Endothelial cell of umbilical vein (primary cell): Measurements from ENCODE around the gene RD3L.

ENCODE experiments used
- CTCF ChIP-seq, 2 donors: IDR thresholded peaks; 1 replicate in 1 of 2; 2 replicates in 1 of 2; pipeline ENCODE4 v1.5.1; 2011; ENCODE audit warnings: low read length in 2 of 2, mild to moderate bottlenecking in 2 of 2, moderate library complexity in 2 of 2, control low read depth in 1 of 2, inconsistent platforms in 1 of 2, low read depth in 1 of 2; ENCODE audit not compliant: insufficient read depth in 1 of 2; ENCODE audit errors: extremely low read depth in 1 of 2
- EZH2 ChIP-seq: IDR thresholded peaks from 2 replicates; pipeline ENCODE4 v1.6.1; 2012; ENCODE audit warnings: borderline replicate concordance, low read depth, mild to moderate bottlenecking, moderate library complexity, low read length, inconsistent platforms; ENCODE audit not compliant: severe bottlenecking
- GATA2 ChIP-seq: IDR thresholded peaks from 2 replicates; pipeline ENCODE4 v1.7.0; 2011; ENCODE audit warnings: low read depth, mild to moderate bottlenecking, moderate library complexity, mixed read lengths, low read length; ENCODE audit not compliant: insufficient read length, insufficient read depth
- JUN ChIP-seq: IDR thresholded peaks from 2 replicates; pipeline ENCODE4 v1.6.1; 2011; ENCODE audit warnings: borderline replicate concordance, low read depth; ENCODE audit not compliant: insufficient read length, insufficient read depth
- MAX ChIP-seq: IDR thresholded peaks from 2 replicates; pipeline ENCODE4 v1.6.1; 2011; ENCODE audit not compliant: insufficient read depth, insufficient read length
- MYC ChIP-seq: IDR thresholded peaks from one replicate; pipeline ENCODE4 v1.6.1; 2011; ENCODE audit warnings: mild to moderate bottlenecking, low read depth, low read length
- POLR2A ChIP-seq: IDR thresholded peaks from 2 replicates; pipeline ENCODE4 v1.6.1; 2012; ENCODE audit warnings: low read depth, mild to moderate bottlenecking, control low read depth, low read length
- POLR2AphosphoS5 ChIP-seq: IDR thresholded peaks from 2 replicates; pipeline ENCODE4 v1.6.1; 2012; ENCODE audit warnings: low read depth, mild to moderate bottlenecking, control low read depth, low read length, moderate library complexity; ENCODE audit not compliant: insufficient read depth

GRCh38 chr14:103904493-103905107 is 37.7 kb downstream of the RD3L start:
- TF ChIP-seq POLR2AphosphoS5 (no peak), CTCF (IDR thresholded peaks at IDR 0.05; ENCODE audit: extremely low read depth in 1 of 2, insufficient read depth in 1 of 2, low read depth in 1 of 2, low read length in 2 of 2) (no peak), JUN (no peak), EZH2 (no peak), POLR2A (no peak), MAX (no peak), GATA2 (no peak), MYC (no peak)
